GM18511 (cell line): Measurements from ENCODE around the gene LCNL1.
"Not testable (repeated sequence)": the region's sequence is repeated elsewhere in the genome, so short reads cannot be mapped to it uniquely, and the experiment has no call there.

Source experiments
- ATAC-seq: cut with Tn5 transposase; IDR thresholded peaks from one replicate; pipeline ENCODE4 v1.9.1; 2021; ENCODE audit warnings: mild to moderate bottlenecking, moderate library complexity; ENCODE audit not compliant: unreplicated experiment

The LCNL1 gene

DNA sequence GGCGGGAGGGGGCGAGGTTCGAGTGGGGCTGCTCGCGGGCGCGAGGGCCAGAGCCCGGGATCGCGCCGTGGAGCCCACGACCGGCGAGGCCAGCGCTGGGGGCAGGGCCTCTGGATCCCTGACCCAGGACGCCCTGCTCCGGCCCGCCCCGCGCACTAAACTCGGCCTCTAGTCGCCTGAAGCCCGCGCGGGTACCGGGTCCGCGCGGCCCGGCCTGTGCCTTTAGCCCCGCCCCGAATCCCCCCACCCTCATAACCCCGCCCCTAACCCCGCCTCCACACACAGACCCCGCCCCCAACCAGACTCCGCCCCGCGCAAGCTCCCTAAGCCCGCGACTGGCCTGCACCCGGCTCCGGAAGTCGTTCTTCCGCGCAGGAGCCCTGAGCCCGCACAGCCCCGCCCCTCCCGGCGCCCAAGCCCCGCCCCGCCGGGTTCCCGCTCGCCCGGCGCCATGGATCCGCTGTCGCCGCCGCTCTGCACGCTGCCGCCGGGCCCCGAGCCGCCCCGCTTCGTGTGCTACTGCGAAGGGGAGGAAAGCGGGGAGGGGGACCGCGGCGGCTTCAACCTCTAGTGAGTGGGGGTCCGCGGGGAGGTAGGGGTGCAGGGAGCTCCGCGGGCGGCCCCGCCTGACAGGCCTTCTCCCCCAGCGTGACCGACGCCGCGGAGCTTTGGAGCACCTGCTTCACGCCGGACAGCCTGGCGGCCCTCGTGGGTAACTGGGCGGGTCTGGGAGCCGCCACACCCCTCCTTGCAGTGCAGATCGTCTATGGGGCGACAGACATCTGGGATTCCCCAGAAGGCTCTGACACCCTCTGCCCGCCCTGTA lies 9.4 kb downstream of the LCNL1 start, which contains the start of gene PAXX:
PAXX (plus strand) TSS at position 430 of the 826 bp plus-strand sequence; CDS start at position 452, 22 bp downstream.
- peak; percentile 83 for ATAC-seq

DNA sequence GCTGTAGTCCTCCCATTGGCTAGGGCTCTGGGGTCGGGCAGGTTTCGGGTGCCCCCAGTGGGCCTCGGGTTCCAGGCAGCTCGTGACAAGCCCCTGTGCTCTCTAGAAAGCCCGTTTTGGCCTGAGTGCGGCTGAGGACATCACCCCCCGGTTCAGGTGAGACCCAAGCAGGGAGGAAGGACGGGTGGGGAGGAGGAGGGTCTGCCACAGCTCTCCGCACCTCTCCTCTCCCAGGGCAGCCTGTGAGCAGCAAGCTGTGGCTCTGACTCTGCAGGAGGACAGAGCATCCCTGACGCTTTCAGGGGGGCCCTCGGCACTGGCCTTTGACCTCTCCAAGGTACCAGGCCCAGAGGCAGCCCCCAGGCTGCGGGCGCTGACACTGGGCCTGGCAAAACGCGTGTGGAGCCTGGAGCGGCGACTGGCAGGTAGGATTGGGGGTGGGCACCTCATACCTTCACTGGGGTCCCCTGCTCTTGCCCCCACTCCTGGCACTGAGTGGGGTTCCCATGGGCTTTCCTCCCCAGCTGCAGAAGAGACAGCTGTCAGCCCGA lies 10.1 kb downstream of the LCNL1 start:
- ATAC-seq = peak; percentile 9

DNA sequence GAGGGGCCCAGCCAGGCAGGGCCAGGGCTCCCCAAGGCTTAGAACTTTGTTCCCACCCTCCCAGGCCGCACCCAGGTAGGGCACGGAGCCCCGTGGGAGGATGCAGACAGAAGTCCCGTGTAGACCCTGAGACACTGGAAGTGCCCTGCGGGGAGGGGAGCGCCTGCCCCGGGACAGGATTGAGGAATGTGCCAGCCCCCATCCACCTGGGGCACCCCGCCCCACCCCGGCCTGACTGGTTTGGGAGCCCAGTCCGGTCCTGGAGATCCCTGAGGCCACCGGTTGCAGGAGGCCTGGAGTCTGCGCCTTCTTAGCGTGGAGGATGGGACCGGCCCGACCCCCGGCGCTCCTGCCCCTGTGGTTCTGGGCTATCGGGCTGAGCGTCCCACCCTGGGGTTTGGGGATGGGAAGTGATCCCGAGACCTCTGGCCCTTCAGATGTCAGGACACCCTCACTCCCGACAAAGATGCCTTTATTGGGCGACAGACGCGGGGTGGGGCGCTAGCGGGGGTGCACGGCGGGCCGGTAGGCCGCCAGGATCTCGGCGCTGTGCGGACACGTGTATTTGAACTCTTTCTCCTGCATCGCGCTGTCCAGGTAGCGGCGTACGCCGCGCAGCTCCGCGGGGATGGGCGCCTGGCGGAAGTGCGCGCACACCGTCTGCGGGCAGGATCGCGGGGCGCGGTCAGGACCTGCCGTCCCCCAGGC lies 11.5 kb downstream of the LCNL1 start:
- ATAC-seq = no peak

DNA sequence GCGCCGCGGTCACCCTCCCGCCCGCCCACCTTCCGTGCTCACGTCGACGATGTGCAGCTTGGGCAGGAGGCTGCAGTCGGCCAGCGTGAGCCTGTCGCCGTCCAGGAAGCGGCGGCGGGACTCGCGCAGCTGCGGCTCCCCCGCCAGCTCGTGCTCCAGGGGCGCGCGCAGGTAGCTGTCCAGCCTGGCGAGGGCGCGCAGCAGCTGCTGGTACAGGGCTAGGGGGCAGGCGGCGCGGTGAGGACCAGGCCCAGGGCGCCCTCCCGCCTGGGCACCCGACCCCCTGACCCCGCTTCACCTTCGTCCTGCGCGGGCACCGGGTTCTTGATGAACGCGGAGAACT lies 12.1 kb downstream of the LCNL1 start:
- no peak for ATAC-seq

DNA sequence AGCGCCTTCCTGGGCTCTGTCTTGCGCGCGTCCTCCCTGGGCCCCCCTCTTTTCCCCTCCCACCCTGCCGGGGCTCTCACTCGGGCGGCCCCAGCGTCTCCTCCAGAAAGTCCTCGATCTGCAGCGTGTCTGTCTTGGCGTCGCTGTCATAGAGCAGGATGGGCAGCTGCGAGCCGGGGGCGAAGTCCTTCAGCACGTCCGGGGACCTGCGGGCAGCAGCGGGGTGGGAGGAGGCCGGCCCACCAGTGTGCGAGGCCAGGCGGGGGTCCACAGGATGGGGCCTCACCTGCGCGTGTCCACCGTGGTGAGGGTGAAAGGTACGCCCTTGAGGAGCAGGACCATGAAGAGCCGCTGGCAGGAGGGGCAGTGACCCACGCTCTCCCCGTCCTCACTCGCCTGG lies 12.6 kb downstream of the LCNL1 start:
- ATAC-seq = no peak

DNA sequence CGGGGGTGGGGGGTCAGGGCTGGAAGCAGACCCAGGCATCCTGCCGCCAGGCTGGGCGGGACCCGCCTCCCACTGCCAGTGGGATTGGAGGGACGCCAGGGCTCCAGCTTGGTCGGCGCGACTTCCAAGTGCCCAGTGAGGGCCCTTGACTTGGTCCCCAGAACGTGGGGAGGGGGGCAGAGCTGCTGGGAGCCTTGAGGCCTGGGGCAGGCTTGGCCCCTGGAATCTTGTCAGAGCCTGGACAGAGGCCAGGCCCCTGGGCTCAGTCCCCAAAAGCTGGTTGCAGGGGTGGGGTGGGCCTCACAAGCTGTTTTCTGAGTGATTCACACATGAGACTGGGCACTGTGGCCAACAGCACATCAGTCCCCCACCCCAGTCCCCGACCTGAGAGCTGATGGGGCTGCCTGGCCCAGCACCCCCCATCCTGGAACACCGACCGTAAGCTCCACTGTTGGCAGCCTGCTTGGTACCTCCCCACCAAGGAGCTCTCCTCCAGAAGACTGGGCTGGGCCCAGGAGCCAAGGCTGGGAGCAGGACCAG lies 13.0 kb downstream of the LCNL1 start:
- no peak for ATAC-seq

DNA sequence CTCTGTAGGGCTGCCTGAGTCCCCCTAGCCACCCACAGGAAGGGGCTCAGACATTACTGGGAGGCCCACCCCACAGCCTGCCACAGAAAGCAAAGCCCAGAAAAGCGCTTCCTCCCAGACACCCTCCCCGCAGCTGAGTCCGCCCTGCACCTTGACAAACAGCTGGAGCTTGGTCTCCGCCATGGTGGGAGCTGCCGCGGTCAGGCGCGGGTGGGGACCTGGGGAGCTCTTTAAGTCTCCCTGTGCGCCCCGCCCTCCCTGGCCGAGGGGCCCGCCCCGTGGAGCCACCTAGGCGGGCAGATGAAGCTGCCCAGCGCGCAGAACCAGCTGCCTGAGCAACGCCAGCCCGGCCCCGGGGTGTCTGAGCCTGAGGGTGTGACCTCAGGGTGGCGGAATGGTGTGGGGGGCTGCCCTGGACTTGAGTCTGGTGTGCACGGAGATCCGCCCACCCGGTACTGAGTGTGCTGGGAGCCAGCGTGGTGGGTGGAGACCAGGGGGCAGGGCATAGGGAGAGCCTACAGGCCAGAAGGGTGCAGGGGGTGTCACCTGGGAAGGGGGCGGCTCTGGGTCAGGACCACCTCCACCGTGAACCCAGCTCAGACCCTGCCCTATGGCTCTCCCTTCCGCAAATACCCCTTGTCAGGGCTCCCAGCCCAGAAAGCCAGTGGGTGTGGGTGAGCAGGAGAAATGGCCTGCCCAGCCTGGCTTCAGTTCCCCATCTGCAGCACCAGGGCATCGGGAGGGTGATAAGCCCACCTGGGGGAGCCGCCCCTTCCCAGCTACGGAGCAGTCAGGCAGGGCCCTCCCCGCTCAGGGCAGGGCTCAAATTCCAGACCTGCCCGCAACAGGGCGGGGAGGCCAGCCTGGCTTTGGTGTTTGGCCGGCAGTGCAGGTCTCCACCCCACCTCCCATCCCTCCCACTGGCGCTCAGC lies 13.8 kb downstream of the LCNL1 start, which contains the start of gene CLIC3:
CLIC3 (minus strand) TSS at position 208 of the 932 bp plus-strand sequence; CDS start at position 183, 25 bp downstream.
- no peak for ATAC-seq

DNA sequence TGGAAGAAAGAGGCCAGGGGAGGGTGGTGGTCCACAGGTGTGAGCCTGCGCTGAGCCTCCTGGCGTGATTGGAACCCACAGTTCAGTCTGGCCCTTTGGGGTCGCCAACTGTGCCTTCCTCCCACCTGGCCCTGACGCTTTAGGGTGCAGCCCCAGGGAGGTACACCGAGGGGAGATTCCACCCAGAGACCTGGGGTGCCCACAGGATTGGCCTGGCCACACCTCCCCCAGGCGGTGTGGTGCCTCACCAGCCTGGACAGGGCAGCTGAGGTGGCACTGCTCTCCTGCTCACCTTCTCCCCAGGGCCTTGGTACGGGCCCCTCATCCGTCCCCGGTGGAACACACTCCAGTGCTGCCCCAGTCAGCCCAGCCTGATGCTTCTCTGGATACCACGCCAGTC lies 14.6 kb downstream of the LCNL1 start:
- no peak for ATAC-seq

DNA sequence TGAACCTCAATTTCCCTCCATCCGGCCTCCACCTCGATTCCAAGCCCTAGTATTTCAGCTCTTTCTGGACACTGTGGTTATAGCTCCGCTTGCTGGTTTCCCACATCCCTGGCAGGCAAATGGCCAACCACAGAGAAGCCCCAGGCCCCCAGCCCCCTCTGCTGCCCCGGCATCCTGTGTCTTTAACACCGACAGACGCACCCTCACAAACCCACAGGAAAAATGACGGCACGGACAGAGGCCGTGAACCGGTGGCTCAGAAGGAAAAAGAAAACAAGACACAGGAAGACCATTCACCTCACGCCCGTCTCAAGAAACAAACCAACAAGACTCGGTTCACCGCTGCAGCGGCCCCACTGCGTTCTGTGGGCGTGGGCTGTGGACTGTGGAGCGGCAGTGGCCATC lies 15.0 kb downstream of the LCNL1 start:
- ATAC-seq = no peak

DNA sequence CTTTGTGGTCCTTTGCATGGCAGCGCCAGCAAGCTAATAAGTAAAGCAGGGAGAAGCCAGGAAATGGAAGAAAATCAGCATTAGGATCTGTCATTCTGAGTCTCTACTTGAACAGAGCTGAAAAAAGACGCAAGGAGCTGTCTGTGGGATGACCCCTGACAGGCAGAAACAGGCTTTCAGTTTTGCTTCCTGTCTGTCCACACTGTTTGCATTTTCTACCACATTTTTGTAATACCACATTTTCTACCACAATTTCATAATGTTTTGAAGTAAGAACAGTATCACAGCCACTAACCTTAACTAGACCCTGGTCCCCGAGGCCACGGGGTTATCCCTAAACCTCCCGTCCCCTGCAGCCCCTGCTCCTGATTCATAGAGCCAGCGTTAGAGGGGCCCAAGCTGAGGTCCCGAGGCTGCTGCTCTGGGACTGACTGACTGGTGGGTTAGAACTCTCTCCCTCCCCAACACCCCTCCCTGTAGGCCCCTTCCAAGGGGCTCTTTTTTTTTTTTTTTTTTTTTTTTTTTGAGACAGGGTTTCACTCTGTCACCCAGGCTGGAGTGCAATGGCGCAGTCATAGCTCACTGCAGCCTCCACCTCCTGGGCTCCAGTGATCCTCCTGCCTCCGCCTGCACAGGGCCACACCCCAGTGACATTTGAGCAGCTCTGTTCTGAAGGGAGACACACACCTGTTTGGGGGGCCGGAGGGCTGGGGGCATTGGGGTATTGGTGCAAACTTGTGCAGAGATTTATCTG lies 17.6 kb downstream of the LCNL1 start:
- ATAC-seq = peak; percentile 81

DNA sequence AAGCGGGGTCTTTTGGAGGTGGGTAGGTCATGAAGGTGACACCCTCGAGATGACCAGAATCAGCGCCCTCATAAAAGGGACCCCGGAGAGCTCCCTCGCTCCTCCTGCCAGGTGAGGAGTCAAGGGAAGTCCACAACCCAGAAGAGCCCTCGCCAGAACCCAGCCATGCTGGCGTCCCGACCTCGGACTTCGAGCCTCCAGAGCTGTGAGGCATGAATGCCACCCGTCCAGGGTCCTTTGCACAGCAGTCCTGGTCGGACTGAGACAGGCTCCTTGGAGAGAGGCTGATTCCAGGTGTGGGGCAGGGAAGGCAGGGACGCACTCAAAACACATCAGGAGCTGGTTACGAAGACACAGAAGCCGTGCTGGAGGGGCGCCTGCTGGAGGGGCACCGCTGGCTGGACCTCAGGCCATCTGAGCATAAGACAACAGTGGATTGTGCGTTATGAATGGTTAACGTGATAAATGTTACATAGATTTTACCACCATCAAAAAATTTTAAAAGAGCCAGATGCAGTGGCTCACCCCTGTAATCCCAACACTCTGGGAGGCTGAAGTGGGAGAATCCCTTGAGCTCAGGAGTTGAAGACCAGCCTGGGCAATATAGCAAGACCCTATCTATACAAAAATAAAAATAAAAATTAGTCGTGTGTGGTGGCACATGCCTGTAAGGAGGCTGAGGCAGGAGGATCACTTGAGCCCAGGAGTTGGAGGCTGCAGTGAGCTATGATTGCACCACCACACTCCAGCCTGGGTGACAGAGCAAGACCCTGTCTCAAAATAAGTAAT lies 19.3 kb downstream of the LCNL1 start:
- ATAC-seq = no peak

DNA sequence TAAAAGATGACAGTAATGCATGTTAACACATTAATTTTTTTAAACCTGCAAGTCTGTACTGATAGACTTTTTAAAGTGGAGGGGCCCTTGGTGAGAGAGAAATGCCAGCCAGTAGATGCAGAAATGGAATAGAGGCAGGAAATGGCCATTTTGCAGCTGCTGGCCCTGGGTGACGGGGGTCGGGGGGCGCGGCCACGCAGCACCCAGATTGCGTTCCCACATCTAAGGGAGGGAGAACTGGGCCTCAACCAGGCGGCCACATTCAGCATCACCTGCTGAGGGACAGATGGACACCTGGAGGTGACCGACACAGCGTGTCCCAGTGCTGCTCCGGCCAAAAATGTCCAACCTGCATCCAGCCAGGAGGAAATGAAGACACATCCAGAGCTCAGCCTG lies 19.9 kb downstream of the LCNL1 start:
- no peak for ATAC-seq

DNA sequence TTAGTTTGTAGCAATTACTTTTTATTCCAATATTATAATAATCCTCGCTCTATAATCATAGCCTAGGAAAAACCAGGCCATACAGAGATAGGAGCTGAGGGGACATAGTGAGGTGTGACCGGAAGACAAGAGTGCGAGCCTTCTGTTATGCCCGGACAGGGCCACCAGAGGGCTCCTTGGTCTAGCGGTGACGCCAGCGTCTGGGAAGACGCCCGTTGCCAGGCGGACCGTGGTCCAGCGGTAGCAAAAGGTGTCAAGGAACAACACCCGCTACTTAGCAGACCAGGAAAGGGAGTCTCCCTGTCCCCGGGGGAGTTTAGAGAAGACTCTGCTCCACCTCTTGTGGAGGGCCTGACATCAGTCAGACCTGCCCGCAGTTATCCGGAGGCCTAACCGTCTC lies 21.5 kb downstream of the LCNL1 start:
- not testable (repeated sequence) for ATAC-seq

DNA sequence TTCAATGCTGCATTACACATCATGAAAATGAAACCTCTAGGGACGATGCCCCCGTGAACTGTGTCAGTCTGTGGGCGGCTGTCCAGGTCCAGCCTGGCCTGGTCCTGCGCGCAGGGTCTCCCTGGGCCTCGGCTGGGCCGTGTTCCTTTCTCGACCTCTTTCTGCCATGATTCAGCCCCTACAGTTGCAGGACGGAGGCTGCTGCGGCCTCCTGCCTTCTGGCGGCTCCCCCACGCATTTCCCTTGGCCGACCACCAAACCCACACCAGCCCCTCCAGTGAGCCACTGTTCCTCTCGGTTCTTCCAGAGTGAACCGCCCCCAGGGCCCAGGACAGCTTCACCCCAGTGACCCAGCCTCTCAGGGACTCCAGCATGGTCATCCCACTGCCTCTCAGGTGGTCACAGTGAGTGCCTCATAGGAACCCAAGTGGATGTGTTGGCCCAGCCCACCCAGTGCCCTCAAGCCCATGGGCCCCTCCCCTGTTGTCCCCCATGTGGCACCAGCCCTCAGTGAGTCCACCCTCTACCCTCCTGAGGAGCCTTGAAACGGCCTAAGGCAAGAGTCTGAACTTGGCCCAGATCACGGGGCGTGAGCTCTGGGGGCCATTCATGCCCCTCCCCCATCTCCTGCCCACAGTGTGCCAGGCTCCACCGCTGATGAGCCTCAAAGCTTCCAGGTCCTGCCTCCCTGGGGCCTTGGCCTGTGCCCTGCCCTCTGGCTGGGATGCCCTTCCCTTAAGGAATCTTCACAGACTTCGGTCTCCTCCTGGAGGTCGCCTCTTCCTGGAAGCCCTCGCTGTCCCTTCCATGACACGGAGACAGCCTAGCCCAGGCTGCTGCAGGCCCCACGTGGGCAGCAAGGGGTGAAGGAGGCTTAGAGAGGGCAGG lies 23.6 kb downstream of the LCNL1 start:
- ATAC-seq = no peak

DNA sequence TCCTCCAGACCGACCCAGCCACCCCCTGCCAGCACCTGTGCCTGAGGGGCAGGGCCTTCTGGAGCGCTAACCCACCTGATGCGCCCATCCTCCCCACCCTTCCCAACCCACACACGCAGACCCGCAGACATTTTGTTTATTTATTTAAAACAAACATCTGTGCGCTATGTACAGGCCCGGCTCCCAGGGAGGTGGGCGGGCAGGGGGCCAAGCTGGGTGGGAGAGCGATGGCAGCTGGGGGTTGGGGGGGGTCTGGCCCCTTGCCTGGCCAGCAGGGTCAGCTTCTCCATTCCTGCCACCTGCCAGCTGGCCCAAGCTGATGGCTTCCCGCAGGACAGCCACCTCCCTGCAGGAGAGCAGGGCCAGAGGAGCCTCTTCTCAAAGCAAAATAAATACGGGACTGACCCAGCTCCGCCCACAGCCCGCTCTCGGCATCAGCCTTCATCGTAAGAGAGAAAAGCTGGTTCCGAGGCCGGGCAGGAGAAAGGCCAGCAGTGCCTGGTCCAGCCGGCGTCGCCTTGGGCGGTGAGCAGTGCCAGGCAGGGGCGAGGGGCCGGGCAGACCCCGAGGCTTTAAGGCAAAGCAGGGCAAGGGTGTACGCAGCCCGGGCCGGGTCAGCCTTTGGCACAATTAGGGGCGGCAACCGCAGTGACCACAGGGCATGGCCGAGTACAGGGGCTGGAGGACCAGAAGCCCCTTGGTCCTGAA lies 24.5 kb downstream of the LCNL1 start:
- ATAC-seq = no peak

DNA sequence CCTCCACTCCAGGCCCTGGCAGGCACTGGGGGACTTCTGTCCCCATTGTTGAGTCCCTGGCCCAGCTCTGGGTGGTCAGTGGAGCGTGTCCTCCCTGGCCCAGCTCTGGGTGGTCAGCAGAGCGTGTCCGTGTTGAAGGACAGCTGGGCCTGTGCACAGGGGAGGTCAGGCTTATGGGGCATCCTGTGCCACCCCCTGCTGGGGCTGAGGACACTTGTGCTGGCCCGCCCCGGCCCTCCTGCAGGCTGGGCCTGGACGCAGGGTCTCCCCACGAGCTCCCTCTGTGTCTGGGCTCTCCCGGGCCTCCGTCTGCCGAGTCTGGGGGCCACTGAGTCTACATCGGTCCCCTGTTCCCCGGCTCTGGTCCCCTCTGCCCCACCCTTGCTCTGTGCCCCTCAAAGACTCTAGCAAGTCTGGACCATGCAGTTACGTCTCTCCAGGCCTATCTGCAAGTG lies 25.1 kb downstream of the LCNL1 start:
- no peak for ATAC-seq

DNA sequence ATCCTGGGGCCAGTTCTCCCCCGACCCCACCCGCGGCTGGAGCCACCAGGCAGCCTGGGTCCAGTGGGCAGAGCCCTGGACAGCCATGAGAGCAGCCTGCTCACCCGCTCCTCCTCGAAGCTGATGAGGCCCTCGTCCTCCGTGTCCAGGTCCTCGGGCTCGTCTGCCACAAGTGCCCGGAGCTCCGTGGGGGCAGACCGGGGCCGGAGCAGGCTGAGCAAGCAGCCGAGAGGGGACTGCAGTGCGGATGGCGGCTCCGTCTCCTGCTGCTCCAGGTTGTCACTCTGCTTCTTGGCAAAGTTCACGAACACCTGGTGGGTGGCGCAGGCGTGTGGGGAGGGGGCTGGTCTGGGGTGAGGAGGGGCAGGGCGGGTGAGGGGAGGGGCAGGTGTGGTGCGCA lies 25.5 kb downstream of the LCNL1 start:
- no peak for ATAC-seq
